Fibroblast of lung (primary cell): ENCODE data around the gene RMDN3. TPM values are rescaled to one million over a fixed set of nuclear protein-coding genes. Genes with fewer than 3 reads are reported as not detected.

Source experiments
- DNase-seq, 2 donors: peaks; one replicate each; pipeline versions ENCODE4 v3.0.0 to v3.0.0-alpha.2; 2010; ENCODE audit warnings: low read depth in 2 of 2
- H2AFZ ChIP-seq: 2 replicates; pipeline ENCODE4 v1.5.1; 2012; ENCODE audit warnings: low read length, control low read depth, inconsistent platforms
- H3K27ac ChIP-seq: 2 replicates; pipeline ENCODE4 v1.5.1; 2011; ENCODE audit warnings: low read length, control low read depth; ENCODE audit not compliant: insufficient read depth
- H3K27me3 ChIP-seq: 2 replicates; pipeline ENCODE4 v1.5.1; 2011; ENCODE audit warnings: mild to moderate bottlenecking, low read length; ENCODE audit not compliant: control insufficient read depth, insufficient read depth
- H3K36me3 ChIP-seq: 2 replicates; pipeline ENCODE4 v1.5.1; 2011; ENCODE audit warnings: low read length; ENCODE audit not compliant: control insufficient read depth, insufficient read depth
- H3K4me1 ChIP-seq: 2 replicates; pipeline ENCODE4 v1.5.1; 2011; ENCODE audit warnings: low read length; ENCODE audit not compliant: control insufficient read depth, insufficient read depth; ENCODE audit errors: extremely low read depth
- H3K4me2 ChIP-seq: 2 replicates; pipeline ENCODE4 v1.5.1; 2011; ENCODE audit warnings: low read length, control low read depth; ENCODE audit not compliant: insufficient read depth; ENCODE audit errors: extremely low read depth
- H3K4me3 ChIP-seq, 4 experiments: fragments of 200-600 bp in 1 of 4; sonication (generic) in 1 of 4; replicated peaks in 1 of 4; 2 replicates each; pipeline ENCODE4 v1.5.1; 2011 to 2016; ENCODE audit warnings: low read length in 4 of 4, low read depth in 3 of 4, mild to moderate bottlenecking in 3 of 4, control low read depth in 2 of 4, inconsistent platforms in 1 of 4, mixed read lengths in 1 of 4; ENCODE audit not compliant: insufficient read depth in 1 of 4; ENCODE audit errors: control extremely low read depth in 1 of 4
- H3K79me2 ChIP-seq: 2 replicates; pipeline ENCODE4 v1.5.1; 2012; ENCODE audit warnings: mild to moderate bottlenecking, low read length, inconsistent platforms; ENCODE audit not compliant: control insufficient read depth, insufficient read depth
- H3K9ac ChIP-seq: 2 replicates; pipeline ENCODE4 v1.5.1; 2011; ENCODE audit warnings: mild to moderate bottlenecking, low read length, control low read depth; ENCODE audit not compliant: insufficient read depth
- H3K9me3 ChIP-seq: 2 replicates; pipeline ENCODE4 v1.5.1; 2012; ENCODE audit warnings: low read depth, low read length; ENCODE audit not compliant: control insufficient read depth, insufficient read depth
- H4K20me1 ChIP-seq: 2 replicates; pipeline ENCODE4 v1.5.1; 2011; ENCODE audit warnings: low read length; ENCODE audit not compliant: control insufficient read depth, insufficient read depth; ENCODE audit errors: extremely low read depth
- EZH2 ChIP-seq: IDR thresholded peaks from 2 replicates; pipeline ENCODE4 v1.5.1; 2012; ENCODE audit warnings: low read length, control low read depth, mild to moderate bottlenecking; ENCODE audit errors: missing control alignments
- polyA plus RNA-seq, 2 donors: library from polyadenylated mRNA; depleted of rRNA in 1 of 2; stranded (reverse) in 1 of 2; unstranded in 1 of 2; fragments of >200 nt; gene quantifications; 2 replicates each; pipeline ENCODE4 v1.2.1, GENCODE V29; 2011 to 2012; ENCODE audit warnings: missing spikeins in 1 of 2
- total RNA-seq: library from RNA; depleted of rRNA; stranded (reverse); fragments of >200 nt; gene quantifications from 2 replicates; pipeline ENCODE4 v1.2.1, GENCODE V29; 2014
- TF ChIP-seq, protein P1 (sequence below), 2 donors: IDR thresholded peaks in 1 of 2; conservative IDR thresholded peaks in 1 of 2; 1 replicate in 1 of 2; 2 replicates in 1 of 2; pipeline ENCODE4 v1.5.1; 2011 to 2012; ENCODE audit warnings: low read length in 2 of 2, control low read depth in 1 of 2, inconsistent platforms in 1 of 2, low read depth in 1 of 2, mild to moderate bottlenecking in 1 of 2

RMDN3 gene
- total and polyA plus RNA-seq, 2 donors (not counting 1 experiment from before 2014, with no cell fraction given): 16.0 to 22.7 TPM

DNA sequence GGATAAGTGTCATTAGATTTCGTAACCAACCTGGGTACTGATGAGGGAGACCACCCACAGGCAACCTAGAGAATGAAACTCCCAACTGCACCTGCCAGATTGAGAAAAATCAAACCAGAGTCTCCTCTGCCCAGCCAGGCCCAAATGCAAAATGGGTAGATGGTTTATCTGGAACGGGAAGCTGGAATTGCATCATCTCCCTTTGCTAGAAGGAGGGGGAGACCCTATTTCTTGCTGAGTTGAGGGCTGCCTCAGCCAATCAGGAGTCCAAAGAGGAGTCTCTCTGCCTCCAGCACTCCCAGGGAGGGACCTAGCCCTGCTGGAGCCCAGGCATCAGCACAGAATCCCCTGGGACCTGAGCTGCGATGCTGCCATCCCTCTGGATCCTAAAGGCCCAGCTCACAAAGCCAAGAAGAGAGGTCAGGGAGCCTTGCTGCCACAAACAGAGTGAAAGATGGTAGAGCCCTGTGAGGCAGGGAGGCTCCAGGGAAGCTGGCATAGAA is 8.1 kb downstream of the RMDN3 start:
- Histone ChIP-seq H3K4me2 (no peak overlapping the region), H2AFZ (no peak overlapping the region), H3K27ac (no peak overlapping the region), H3K9me3 (no peaks in the 10 kb centered on the region), H3K36me3 (peaks cover 8% of the 10 kb centered on the region), H3K79me2 (no peaks in the 10 kb centered on the region), H3K4me3 (no peak overlapping the region), H4K20me1 (no peaks in the 10 kb centered on the region), H3K27me3 (no peaks in the 10 kb centered on the region), H3K9ac (no peak overlapping the region), H3K4me1 (peaks cover 17% of the 10 kb centered on the region)
- no peak for TF ChIP-seq EZH2
- TF ChIP-seq, protein P1, sequence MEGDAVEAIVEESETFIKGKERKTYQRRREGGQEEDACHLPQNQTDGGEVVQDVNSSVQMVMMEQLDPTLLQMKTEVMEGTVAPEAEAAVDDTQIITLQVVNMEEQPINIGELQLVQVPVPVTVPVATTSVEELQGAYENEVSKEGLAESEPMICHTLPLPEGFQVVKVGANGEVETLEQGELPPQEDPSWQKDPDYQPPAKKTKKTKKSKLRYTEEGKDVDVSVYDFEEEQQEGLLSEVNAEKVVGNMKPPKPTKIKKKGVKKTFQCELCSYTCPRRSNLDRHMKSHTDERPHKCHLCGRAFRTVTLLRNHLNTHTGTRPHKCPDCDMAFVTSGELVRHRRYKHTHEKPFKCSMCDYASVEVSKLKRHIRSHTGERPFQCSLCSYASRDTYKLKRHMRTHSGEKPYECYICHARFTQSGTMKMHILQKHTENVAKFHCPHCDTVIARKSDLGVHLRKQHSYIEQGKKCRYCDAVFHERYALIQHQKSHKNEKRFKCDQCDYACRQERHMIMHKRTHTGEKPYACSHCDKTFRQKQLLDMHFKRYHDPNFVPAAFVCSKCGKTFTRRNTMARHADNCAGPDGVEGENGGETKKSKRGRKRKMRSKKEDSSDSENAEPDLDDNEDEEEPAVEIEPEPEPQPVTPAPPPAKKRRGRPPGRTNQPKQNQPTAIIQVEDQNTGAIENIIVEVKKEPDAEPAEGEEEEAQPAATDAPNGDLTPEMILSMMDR (conservative IDR thresholded peaks at IDR 0.05 in 1 of 2, IDR thresholded peaks at IDR 0.05 in 1 of 2; ENCODE audit: low read depth in 1 of 2, low read length in 2 of 2): no peak
- DNase-seq: peak in 1 of 2 donors; percentile 68

DNA sequence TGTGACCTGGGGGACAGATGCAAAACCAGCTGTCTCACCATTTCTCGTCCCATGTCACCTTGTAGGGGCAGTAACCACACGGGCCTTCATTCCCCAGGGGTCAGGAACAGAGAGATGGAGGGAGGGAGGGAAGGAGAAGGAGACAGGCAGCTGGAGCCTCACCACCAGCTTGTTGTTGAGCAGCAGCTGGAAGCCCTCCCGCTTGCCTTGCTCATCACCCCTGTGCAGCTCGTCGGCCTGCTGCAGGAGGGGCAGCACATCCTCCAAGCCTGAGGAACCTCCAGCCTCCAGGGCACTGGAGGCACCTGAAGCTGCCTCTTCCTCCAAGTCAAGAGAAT is 10.3 kb downstream of the RMDN3 start:
- Histone ChIP-seq H3K4me2 (no peak overlapping the region), H3K9ac (no peak overlapping the region), H3K27ac (peak overlapping the region; percentile 51), H3K4me3 (no peak overlapping the region), H3K79me2 (no peaks in the 10 kb centered on the region), H4K20me1 (no peaks in the 10 kb centered on the region), H3K9me3 (no peaks in the 10 kb centered on the region), H2AFZ (no peak overlapping the region), H3K36me3 (peaks cover 7% of the 10 kb centered on the region), H3K4me1 (peaks cover 17% of the 10 kb centered on the region), H3K27me3 (no peaks in the 10 kb centered on the region)
- TF ChIP-seq, protein P1 (conservative IDR thresholded peaks at IDR 0.05 in 1 of 2, IDR thresholded peaks at IDR 0.05 in 1 of 2; ENCODE audit: low read depth in 1 of 2, low read length in 2 of 2): no peak
- no peak for TF ChIP-seq EZH2
- DNase-seq: no peak

DNA sequence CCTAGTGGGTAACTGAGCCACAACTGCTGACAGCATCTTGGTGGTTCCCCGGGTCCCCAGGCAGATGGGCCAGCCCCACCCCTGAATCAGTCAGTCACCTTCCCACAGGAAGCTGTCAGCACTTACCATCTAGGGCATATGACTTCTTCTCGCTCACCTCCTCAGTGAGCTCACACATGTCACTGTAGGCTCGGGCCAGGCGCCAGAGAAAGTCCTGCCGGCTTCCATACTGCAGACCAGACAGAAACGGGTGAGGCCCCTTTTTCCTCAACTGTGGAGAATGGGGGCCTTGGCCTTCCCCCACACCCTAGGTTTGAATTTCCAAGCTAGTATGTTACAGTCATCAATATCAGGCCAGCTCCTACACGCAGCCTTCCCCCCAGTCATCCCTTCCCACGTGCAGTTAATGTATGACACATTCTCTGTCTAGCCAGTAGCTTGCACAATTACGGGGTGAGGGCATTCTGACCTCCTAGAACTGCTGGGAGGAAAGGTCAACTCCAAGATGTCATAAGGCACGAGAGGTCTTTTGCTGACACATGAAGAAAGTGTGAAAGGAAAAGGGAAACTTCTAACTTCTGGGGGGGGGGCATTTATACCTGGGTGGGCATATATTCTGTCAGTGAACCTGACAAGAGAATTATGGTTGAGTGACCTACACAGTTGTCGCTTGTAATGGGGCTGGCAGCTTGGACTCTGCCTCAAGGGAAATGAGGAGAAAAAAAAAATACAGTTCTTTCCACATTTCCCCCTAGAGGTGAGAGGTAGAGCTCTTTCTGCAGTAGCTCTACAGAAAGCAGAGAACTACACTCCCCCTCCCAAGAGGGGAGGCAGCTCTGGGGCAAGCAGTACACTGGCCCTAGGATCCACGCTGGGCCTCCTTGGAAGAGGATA is 10.9 kb downstream of the RMDN3 start:
- peak; percentile 67 to 82 for DNase-seq
- H3K9ac ChIP-seq: no peak overlapping the region
- H3K4me1 ChIP-seq: peaks cover 17% of the 10 kb centered on the region
- peak overlapping the region; percentile 51 for H3K27ac ChIP-seq
- TF ChIP-seq, protein P1 (conservative IDR thresholded peaks at IDR 0.05 in 1 of 2, IDR thresholded peaks at IDR 0.05 in 1 of 2; ENCODE audit: low read depth in 1 of 2, low read length in 2 of 2): peak in 1 of 2 donors; percentile 20
- TF ChIP-seq EZH2: no peak
- no peaks in the 10 kb centered on the region for H4K20me1 ChIP-seq
- no peak overlapping the region for H3K4me2 ChIP-seq
- no peaks in the 10 kb centered on the region for H3K79me2 ChIP-seq
- no peak overlapping the region for H3K4me3 ChIP-seq
- H3K36me3 ChIP-seq: peaks cover 7% of the 10 kb centered on the region
- H3K27me3 ChIP-seq: no peaks in the 10 kb centered on the region
- H2AFZ ChIP-seq: no peak overlapping the region
- H3K9me3 ChIP-seq: no peaks in the 10 kb centered on the region
